IMR-90 (cell line): ENCODE data around the gene CEP83. TPM values are rescaled to one million over a fixed set of nuclear protein-coding genes. Genes with fewer than 3 reads are reported as not detected.
A peak's percentile ranks its signal among the peaks of the same experiment; 100 is the strongest.

Experiments
- ATAC-seq: fragments of 200-7000 bp; cut with Tn5 transposase; 2 replicates; pipeline ENCODE4 v1.9.1; 2020; ENCODE audit warnings: low read depth, mild to moderate bottlenecking, moderate library complexity
- BruUV-seq: library from RNA; stranded (reverse); fragments of 400-500 nt; replicated peaks from 2 replicates; lab custom pipeline; 2021; lab: Mats Ljungman, UMichigan
- CTCF ChIA-PET: fragments of 300-600 bp; formaldehyde crosslinking; extraction: SDS; loops from one replicate; lab custom pipeline; 2021; ENCODE audit warnings: antibody characterized with exemption; lab: Yijun Ruan, JAX
- POLR2A ChIA-PET: fragments of 300-600 bp; sonication (Branson Sonifier 250); formaldehyde crosslinking; loops from one replicate; lab custom pipeline; 2022; ENCODE audit warnings: antibody characterized with exemption; ENCODE audit not compliant: unreplicated experiment; lab: Charles Lee
- DNase-seq: peaks from one replicate; pipeline ENCODE4 v3.0.0; 2013
- H2AFZ ChIP-seq: replicated peaks from 2 replicates; pipeline ENCODE3; 2013; ENCODE audit warnings: low read length, mild to moderate bottlenecking; ENCODE audit not compliant: poor library complexity
- H2AK5ac ChIP-seq: 2 replicates; pipeline ENCODE4 v1.6.1; 2013; ENCODE audit warnings: low read depth, low read length, inconsistent platforms
- H2AK9ac ChIP-seq: replicated peaks from 2 replicates; pipeline ENCODE3; 2013; ENCODE audit warnings: mild to moderate bottlenecking, low read depth, low read length, moderate library complexity; ENCODE audit not compliant: poor library complexity
- H2BK120ac ChIP-seq: 2 replicates; pipeline ENCODE4 v1.6.1; 2013; ENCODE audit warnings: low read depth, low read length, inconsistent platforms
- H2BK15ac ChIP-seq: 3 replicates; pipeline ENCODE4 v1.6.1; 2013; ENCODE audit warnings: low read depth, low read length, inconsistent platforms
- H2BK20ac ChIP-seq: 2 replicates; pipeline ENCODE4 v1.6.1; 2013; ENCODE audit warnings: low read depth, mild to moderate bottlenecking, inconsistent platforms, low read length, moderate library complexity
- H2BK5ac ChIP-seq: 2 replicates; pipeline ENCODE4 v1.6.1; 2013; ENCODE audit warnings: mild to moderate bottlenecking, low read depth, low read length, inconsistent platforms; ENCODE audit not compliant: poor library complexity, severe bottlenecking
- H3K14ac ChIP-seq: replicated peaks from 2 replicates; pipeline ENCODE4 v1.6.1; 2013; ENCODE audit warnings: low read depth, low read length, inconsistent platforms
- H3K18ac ChIP-seq: 2 replicates; pipeline ENCODE4 v1.6.1; 2013; ENCODE audit warnings: low read depth, low read length, control low read depth
- H3K23ac ChIP-seq: 2 replicates; pipeline ENCODE4 v1.6.1; 2013; ENCODE audit warnings: low read depth, low read length, inconsistent platforms
- H3K27ac ChIP-seq: 2 replicates; pipeline ENCODE4 v1.5.1; 2013; ENCODE audit warnings: mild to moderate bottlenecking, control low read depth, low read length; ENCODE audit not compliant: insufficient read depth
- H3K27me3 ChIP-seq: 2 replicates; pipeline ENCODE4 v1.6.1; 2013; ENCODE audit warnings: low read length; ENCODE audit not compliant: control insufficient read depth, insufficient read depth
- H3K36me3 ChIP-seq: 2 replicates; pipeline ENCODE4 v1.6.1; 2013; ENCODE audit warnings: low read length, mixed read lengths; ENCODE audit not compliant: control insufficient read depth, insufficient read depth
- H3K4ac ChIP-seq: 2 replicates; pipeline ENCODE4 v1.6.1; 2013; ENCODE audit warnings: low read depth, low read length, inconsistent platforms
- H3K4me1 ChIP-seq: 2 replicates; pipeline ENCODE4 v1.6.1; 2013; ENCODE audit warnings: low read length, mixed read lengths; ENCODE audit not compliant: control insufficient read depth, insufficient read depth
- H3K4me2 ChIP-seq: 2 replicates; pipeline ENCODE4 v1.6.1; 2013; ENCODE audit warnings: low read depth, mild to moderate bottlenecking, control low read depth, low read length, moderate library complexity
- H3K4me3 ChIP-seq: 2 replicates; pipeline ENCODE4 v1.5.1; 2013; ENCODE audit warnings: low read depth, mild to moderate bottlenecking, control low read depth, low read length, moderate library complexity; ENCODE audit not compliant: insufficient read depth
- H3K56ac ChIP-seq: 2 replicates; pipeline ENCODE4 v1.6.1; 2013; ENCODE audit warnings: low read length, inconsistent platforms; ENCODE audit not compliant: insufficient read depth; ENCODE audit errors: extremely low read depth
- H3K79me1 ChIP-seq, 2 experiments: 2 replicates each; pipeline ENCODE4 v1.6.1; 2013; ENCODE audit warnings: low read length in 2 of 2, inconsistent platforms in 1 of 2, low read depth in 1 of 2
- H3K9ac ChIP-seq: 2 replicates; pipeline ENCODE4 v1.6.1; 2013; ENCODE audit warnings: low read depth, low read length, control low read depth
- H3K9me1 ChIP-seq: 2 replicates; pipeline ENCODE4 v1.6.1; 2013; ENCODE audit warnings: low read length, inconsistent platforms; ENCODE audit not compliant: insufficient read depth
- H3K9me3 ChIP-seq: 2 replicates; pipeline ENCODE4 v1.6.1; 2013; ENCODE audit warnings: low read length; ENCODE audit not compliant: control insufficient read depth, insufficient read depth
- H4K20me1 ChIP-seq: 2 replicates; pipeline ENCODE4 v1.6.1; 2013; ENCODE audit warnings: low read length, inconsistent platforms; ENCODE audit not compliant: insufficient read depth
- H4K5ac ChIP-seq: 2 replicates; pipeline ENCODE4 v1.6.1; 2013; ENCODE audit warnings: mild to moderate bottlenecking, low read depth, low read length, control low read depth
- H4K8ac ChIP-seq, 2 experiments: 2 replicates each; pipeline ENCODE4 v1.6.1; 2013; ENCODE audit warnings: low read depth in 2 of 2, low read length in 2 of 2, control low read depth in 1 of 2, inconsistent platforms in 1 of 2
- H4K91ac ChIP-seq: 2 replicates; pipeline ENCODE4 v1.6.1; 2013; ENCODE audit warnings: low read depth, low read length, inconsistent platforms; ENCODE audit not compliant: insufficient read depth
- CEBPB ChIP-seq: IDR thresholded peaks from 2 replicates; pipeline ENCODE4 v1.6.1; 2012; ENCODE audit warnings: low read depth, low read length, improper control_type of control experiment
- CHD1 ChIP-seq: IDR thresholded peaks from 2 replicates; pipeline ENCODE4 v1.6.1; 2012; ENCODE audit warnings: low read depth, low read length, improper control_type of control experiment
- WGBS, 2 experiments: methylation state at CpG; one replicate each; pipeline versions ENCODE4 v1.1.5 to v1.1.7; 2013; ENCODE audit warnings: missing lambda C conversion rate in 2 of 2; ENCODE audit not compliant: insufficient read length in 1 of 2; ENCODE audit errors: extremely low coverage in 2 of 2; 5-methylcytosine and 5-hydroxymethylcytosine counted together
- dilution Hi-C: fragments of 300-500 bp; cut with HindIII; formaldehyde crosslinking; loops from one replicate; pipeline ENCODE4 v1.14.3; 2018; ENCODE audit warnings: low sequenced_read_pairs; ENCODE audit not compliant: unreplicated experiment
- in situ Hi-C: fragments of 300-500 bp; cut with MboI; formaldehyde crosslinking; loops from 3 replicates; pipeline ENCODE4 v1.14.3; 2019; ENCODE audit warnings: low sequenced_read_pairs, inconsistent platforms, mixed read lengths
- intact Hi-C: fragments of 100-400 bp; cut with micrococcal nuclease; formaldehyde crosslinking; loops from 2 replicates; pipeline ENCODE4 v1.10.0; 2022
- polyA plus RNA-seq, 3 experiments: library from polyadenylated mRNA; depleted of rRNA; stranded (reverse); fragments of >200 nt; gene quantifications; 2 replicates each; pipeline ENCODE4 v1.2.3, GENCODE V29; 2012; ENCODE audit warnings: low replicate concordance in 1 of 3
- total RNA-seq: library from RNA; depleted of rRNA; stranded (reverse); fragments of >200 nt; gene quantifications from 2 replicates; pipeline ENCODE4 v1.2.3, GENCODE V29; 2012

The CEP83 gene
- total and polyA plus RNA-seq, 2 of the 4 experiments (the other 2 are of a cell fraction) = 3.9 to 8.9 TPM

DNA sequence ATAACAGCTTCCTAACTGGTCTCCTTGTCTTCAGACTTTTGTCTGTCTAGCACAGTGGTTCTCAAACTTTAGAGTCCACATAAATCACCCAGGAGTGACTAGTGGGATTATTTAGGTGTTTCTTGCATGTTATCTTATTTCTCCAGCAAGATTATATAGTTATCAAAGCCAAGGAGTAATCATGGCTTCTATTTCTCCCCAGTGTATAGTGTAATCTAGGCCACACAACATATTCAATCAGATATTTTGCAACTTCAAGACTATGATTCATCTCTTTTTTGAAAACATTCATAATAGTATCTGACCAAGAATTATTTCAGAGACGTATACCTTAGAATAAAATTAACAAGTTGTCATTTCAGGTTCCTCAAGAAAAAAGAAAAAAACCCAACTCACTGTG is 131.9 kb downstream of the CEP83 start:
- Histone ChIP-seq H3K9me1 (no peaks in the 10 kb centered on the region), H2BK120ac (no peak overlapping the region), H3K14ac (no peak overlapping the region), H4K5ac (no peak overlapping the region), H3K9me3 (no peaks in the 10 kb centered on the region), H3K27me3 (no peaks in the 10 kb centered on the region), H2AFZ (no peak overlapping the region), H2BK5ac (no peak overlapping the region), H3K4ac (no peak overlapping the region), H4K91ac (no peak overlapping the region), H4K20me1 (no peaks in the 10 kb centered on the region), H3K4me2 (no peak overlapping the region), H3K9ac (no peak overlapping the region), H3K4me1 (no peaks in the 10 kb centered on the region), H3K23ac (no peak overlapping the region), H3K79me1 (no peaks in the 10 kb centered on the region), H2BK20ac (no peak overlapping the region), H3K27ac (no peak overlapping the region), H2BK15ac (no peak overlapping the region), H3K56ac (no peak overlapping the region), H2AK5ac (no peak overlapping the region), H2AK9ac (no peak overlapping the region), H3K18ac (no peak overlapping the region), H3K36me3 (peaks cover 3% of the 10 kb centered on the region), H3K4me3 (no peak overlapping the region), H4K8ac (no peak overlapping the region)
- no peak for DNase-seq
- POLR2A ChIA-PET = no interaction called here
- in situ Hi-C loops = no loop called here
- BruUV-seq = no TSS peak
- no peak for ATAC-seq
- CTCF ChIA-PET = no interaction called here
- dilution Hi-C loops = no loop called here
- TF ChIP-seq CHD1 (no peak), CEBPB (peak; percentile 36; the same call in 1 of the 2 replicates)
- intact Hi-C loops = loop anchor here (2.0 kb wide), 1 partner anchor 205 kb away; no protein-coding TSS in a partner anchor
- WGBS, 2 experiments = no CpG with 5 or more reads among the region's 1 CpG
